Stimulated activated CD4-positive, alpha-beta T cell treated with anti-CD3 and anti-CD28 coated beads, Interleukin-15, amount 100 ng/mL, for 1 hour (primary cell): ENCODE measurements around the gene IGLL5.
"Not testable (repeated sequence)": the region's sequence is repeated elsewhere in the genome, so short reads cannot be mapped to it uniquely, and the experiment has no call there.

ENCODE experiments used
- DNase-seq, 2 donors: peaks; one replicate each; pipeline ENCODE4 v3.0.0-alpha.2; 2020; ENCODE audit warnings: low read depth in 1 of 2, low spot score in 1 of 2

Gene IGLL5

GRCh38 chr22:22899342-22900080, 11.9 kb downstream of the IGLL5 start:
- not testable (repeated sequence) for DNase-seq

GRCh38 chr22:22900527-22901205, 13.1 kb downstream of the IGLL5 start:
- DNase-seq, result not testable (repeated sequence)

- DNase-seq, result no peak
Observed at GRCh38 chr22:22901578-22902218, 14.1 kb downstream of the IGLL5 start.

- DNase-seq, result no peak
Observed at GRCh38 chr22:22902247-22903001, 14.8 kb downstream of the IGLL5 start.

- no peak for DNase-seq
Observed at GRCh38 chr22:22903355-22903777, 15.8 kb downstream of the IGLL5 start.

- DNase-seq, result not testable (repeated sequence)
Observed at GRCh38 chr22:22903781-22904192, 16.2 kb downstream of the IGLL5 start.

- DNase-seq, result not testable (repeated sequence)
Observed at GRCh38 chr22:22904736-22905135, 17.1 kb downstream of the IGLL5 start.

GRCh38 chr22:22906391-22906790, 18.8 kb downstream of the IGLL5 start:
- not testable (repeated sequence) for DNase-seq

- no peak for DNase-seq
Observed at GRCh38 chr22:22906907-22907550, 19.4 kb downstream of the IGLL5 start.

- no peak for DNase-seq
Observed at GRCh38 chr22:22907551-22908494, 20.2 kb downstream of the IGLL5 start.

- DNase-seq, result no peak
Observed at GRCh38 chr22:22908495-22908861, 20.9 kb downstream of the IGLL5 start.

- DNase-seq, result no peak
Observed at GRCh38 chr22:22908941-22909604, 21.5 kb downstream of the IGLL5 start.

- no peak for DNase-seq
Observed at GRCh38 chr22:22909605-22910271, 22.1 kb downstream of the IGLL5 start.

- no peak for DNase-seq
Observed at GRCh38 chr22:22910272-22911240, 22.9 kb downstream of the IGLL5 start.

- no peak for DNase-seq
Observed at GRCh38 chr22:22911327-22912134, 23.9 kb downstream of the IGLL5 start.

GRCh38 chr22:22912135-22912987, 24.7 kb downstream of the IGLL5 start:
- no peak for DNase-seq
